NCI-H69 (cell line): ENCODE data around the gene ASB9.
A peak's percentile ranks its signal among the peaks of the same experiment; 100 is the strongest.
"Not testable (repeated sequence)": the region's sequence is repeated elsewhere in the genome, so short reads cannot be mapped to it uniquely, and the experiment has no call there.

Source experiments
- DNase-seq: peaks from one replicate; lab custom pipeline; 2025; lab: John Stamatoyannopoulos, UW

ASB9 gene

DNA sequence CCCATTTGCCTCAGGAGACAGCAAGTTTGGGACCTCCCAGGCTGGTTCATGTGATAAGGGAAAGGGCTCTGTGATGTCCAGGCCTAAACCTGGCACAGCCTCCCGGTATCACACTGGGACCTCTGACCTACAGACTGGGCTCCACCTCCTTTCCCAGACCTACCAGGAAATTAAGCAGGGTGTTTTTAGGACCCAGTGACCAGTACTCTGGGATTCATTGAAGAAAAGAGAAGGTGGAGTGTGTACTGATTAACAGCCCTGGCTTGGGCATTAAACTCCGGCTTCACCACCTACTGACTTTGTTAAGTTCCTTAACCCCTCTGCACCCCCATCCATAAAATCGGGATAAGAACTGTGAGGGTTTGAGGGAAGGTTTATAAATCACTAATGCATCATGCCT lies 28.6 kb downstream of the ASB9 start:
- DNase-seq, result no peak

GRCh38 chrX:15240414-15240813 lies 29.5 kb downstream of the ASB9 start:
- no peak for DNase-seq

- no peak for DNase-seq
Measured at GRCh38 chrX:15236146-15236545, 33.7 kb downstream of the ASB9 start.

- no peak for DNase-seq
Measured at GRCh38 chrX:15235001-15235400, 34.9 kb downstream of the ASB9 start.

DNA sequence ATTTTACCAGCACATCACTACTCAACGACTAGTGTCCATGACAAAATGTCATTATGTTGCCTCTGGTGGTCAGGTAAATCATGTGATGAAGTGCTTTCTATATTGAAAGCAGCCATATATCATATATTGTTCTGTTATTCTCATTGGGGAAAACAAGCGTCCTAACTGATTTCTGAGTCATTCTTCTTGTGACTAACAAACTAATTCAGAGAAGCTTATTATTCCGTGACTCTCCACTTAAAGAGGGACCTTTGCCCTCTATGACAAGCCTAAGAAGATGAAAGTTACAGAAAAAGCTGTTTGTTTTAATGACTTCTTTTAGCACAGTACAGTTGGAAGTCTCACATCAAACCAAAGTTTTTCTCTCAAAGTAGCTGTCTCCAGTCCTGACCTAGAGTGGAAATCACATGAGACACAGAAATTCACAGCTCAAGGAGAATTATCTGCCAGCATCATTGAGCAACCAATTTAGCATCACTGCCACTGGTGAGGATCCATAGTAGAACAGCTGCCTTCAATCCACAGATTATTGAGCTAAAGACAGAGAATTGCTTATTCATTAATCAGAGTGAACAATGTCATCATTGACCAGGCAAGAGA lies 36.4 kb downstream of the ASB9 start:
- DNase-seq, result no peak

DNA sequence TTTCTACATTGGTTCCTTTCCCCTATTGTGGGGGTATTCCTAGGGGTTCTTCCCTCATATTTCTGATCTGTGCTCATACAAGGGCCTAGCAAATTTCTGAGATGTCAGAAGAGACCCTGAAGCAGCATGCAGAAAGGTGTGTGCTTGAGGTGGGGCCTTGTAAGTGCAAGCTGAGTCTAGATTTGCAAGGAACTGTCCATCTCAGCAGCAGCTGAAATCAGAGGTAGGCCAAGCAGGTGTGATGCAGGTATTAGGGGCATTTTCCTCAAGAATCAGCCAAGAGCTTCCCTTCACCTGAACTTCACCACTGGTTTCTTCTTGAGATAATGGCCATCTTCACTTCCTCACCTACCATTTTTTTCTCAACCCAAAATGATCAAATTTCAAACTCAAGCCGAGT lies 45.1 kb downstream of the ASB9 start:
- DNase-seq, result no peak

GRCh38 chrX:15221321-15221720 lies 48.6 kb downstream of the ASB9 start:
- no peak for DNase-seq

- DNase-seq, result no peak
Measured at GRCh38 chrX:15217161-15217560, 52.7 kb downstream of the ASB9 start.

DNA sequence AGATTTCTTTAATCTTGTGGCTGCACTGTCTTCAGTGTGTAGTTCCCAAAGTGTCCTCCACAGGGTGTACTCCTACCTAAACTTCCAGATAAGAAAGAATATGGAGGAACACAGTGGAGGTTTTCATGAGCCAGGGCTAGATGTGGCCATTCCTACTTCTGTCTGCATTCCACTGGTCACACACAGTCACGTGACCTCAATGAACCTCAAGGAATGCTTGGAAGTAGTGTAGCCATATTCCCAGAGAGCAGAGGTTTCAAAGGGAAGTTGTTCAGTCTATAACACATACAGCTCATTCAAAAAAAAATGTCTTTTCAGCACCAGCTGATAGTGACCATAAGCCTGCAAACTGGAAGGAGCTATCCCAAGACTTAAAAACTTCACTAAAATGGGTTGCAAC lies 53.6 kb downstream of the ASB9 start:
- DNase-seq, result no peak

DNA sequence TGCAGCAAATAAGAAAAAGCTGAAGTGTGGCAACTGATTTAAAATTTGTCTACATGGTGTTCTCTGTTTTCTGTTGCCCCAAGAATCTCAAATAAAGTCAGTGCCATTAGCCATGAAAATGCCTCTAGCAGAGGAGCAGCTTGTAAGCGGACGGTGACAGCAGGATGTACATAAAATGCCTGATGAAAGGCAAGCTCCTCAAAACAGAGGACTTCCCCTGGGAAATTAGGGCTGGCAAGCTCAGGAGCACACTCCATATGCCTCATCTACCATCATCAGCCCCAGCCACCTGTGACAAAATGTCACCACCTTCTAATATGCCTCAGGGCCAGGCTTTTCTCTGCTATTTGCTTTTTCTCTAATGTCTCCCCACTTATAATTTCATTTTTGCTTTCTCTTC lies 54.5 kb downstream of the ASB9 start:
- peak; percentile 77 for DNase-seq

- no peak for DNase-seq
Measured at GRCh38 chrX:15214588-15214987, 55.3 kb downstream of the ASB9 start.

DNA sequence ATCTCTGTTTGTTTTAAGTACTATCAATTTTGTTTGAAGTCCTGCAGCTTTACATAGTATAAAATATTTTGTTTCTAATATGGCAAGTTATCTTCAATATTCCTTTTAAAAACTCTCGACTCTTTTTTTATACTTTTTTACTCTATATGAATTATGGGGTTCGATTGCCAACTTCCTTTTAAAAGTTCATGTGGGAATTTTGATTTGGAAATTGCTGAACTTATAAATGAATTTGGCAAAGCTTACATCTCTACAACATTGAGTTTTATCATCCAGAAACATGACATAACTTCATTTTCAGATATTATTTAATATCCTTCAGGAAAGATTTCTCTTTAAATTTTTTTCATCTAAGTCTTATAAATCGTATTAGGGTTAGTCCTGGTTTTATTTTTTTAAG lies 60.8 kb downstream of the ASB9 start:
- DNase-seq, result no peak

DNA sequence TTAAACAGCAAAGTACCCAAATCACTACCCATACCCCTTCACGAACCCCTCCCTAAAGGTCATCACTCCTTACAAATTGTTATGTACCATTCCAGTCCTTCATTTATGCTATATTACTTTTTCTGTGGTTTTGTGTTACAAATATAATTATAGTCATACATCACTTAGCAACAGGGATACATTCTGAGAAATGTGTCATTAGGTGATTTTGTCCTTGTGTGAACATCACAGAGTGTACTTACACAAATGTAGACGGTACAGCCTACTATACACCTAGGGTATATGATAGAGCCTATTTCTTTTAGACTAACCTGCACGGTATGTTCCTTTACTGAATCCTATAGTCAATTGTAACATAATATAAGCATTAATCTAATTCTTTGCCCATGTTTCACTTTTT lies 61.9 kb downstream of the ASB9 start:
- peak; percentile 37 for DNase-seq

DNA sequence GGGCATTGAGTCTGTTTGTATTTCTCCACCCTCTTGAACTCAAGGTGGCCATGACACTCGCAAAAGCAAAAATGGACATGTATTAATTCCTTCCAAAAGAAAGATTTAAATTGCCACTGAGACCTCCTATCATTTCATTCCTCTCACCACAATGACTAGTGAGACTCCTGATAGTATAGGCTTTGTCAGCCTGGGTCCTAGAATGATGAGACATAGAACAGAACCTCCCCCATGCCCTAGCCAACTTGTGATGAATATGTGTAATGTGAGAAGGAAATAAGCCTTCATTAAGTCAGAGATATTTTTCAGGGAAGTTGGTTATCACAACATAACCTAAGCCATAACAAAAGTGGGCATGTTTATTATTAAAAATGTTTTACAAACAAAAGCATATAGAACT lies 62.5 kb downstream of the ASB9 start:
- DNase-seq, result peak; percentile 1

DNA sequence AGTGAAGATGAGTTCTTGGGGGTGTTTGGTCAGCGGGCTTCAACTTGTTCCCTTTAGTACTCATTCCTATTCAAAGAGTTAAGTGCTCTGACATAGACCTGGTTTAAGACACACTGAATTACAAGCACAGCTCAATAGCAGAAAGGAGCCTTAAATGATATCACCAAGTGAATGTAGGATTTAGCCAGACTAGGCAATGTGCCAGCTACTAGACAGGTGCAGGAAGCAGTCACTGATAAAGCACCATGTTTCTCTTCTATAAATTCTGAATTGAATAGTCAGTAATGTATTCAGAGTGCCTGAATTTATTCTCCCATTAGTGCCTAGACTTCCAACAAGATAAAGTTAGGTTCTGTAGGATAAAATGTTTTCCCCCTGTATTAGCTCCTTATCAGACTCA lies 63.6 kb downstream of the ASB9 start:
- DNase-seq, result peak; percentile 53

GRCh38 chrX:15204130-15204751 lies 65.6 kb downstream of the ASB9 start:
- DNase-seq, result no peak

DNA sequence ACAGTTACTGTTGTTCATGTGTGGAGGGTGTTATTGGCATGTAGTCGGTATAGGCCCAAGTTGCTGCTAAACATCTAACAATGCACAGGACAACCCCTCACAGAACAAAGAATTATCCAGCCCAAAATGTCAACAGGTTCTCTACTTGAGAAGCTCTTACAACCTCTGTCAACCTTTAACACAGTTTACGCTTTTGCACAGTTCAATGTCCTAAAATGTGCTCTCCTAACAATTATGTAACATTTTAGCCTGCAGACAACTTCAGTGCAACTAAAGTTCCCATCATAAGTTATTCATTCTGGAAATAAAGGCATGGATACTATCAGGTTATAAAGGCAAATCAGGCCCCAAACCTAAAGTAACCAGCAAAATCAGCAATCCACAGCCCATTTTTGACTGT lies 66.2 kb downstream of the ASB9 start:
- no peak for DNase-seq

DNA sequence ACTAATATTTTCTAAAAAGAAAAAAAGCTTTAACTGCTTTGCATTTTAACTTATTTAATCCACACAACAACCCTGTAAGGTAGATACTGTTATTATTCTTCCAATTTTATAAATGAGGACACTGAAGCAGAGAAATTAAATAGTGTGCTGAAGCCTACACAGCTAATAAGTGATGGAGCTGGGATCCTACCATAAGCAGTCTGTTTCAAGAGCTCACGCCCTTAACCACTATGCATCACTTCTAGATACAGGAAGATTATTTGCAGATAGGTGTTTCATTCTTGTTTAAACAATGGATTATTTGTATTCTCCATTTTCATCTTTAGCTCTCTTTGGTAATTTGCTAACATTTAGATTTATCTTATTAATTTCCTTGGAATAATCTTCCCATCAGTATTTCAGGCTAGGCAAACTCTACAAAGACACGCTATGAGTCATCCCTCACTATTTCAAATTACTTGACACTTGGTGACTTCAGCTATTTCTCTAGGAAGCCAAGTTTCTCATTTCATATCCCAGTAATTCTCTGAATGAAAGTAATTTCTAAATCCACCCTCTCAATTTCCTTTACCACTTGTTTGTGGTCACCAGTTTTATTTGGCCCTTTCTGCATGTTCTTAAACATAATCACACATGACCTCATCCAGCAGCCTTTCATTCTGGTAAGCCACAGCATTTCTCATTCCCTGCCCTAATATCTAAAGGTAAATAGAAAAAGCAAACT lies 67.3 kb downstream of the ASB9 start:
- DNase-seq, result no peak

DNA sequence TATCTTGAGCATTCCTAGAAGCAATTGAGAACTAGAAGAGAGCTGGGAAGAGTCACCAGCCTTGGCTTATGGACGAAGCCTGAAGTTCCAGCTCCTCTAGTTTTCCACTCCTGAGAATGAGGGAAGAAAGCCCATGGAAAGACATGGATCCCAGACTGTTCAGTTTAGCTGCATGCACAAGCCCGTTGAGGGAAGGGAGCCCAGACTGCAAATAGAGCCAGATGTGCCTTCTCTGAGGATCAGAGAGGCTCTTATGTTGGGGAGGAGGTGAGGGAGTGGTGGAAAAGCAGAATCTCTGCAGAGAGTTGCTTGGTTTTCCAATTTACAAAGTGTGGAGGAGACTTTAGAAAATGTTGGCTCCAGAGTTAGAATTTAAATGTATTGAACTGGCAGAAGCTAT lies 69.0 kb downstream of the ASB9 start:
- DNase-seq, result no peak

DNA sequence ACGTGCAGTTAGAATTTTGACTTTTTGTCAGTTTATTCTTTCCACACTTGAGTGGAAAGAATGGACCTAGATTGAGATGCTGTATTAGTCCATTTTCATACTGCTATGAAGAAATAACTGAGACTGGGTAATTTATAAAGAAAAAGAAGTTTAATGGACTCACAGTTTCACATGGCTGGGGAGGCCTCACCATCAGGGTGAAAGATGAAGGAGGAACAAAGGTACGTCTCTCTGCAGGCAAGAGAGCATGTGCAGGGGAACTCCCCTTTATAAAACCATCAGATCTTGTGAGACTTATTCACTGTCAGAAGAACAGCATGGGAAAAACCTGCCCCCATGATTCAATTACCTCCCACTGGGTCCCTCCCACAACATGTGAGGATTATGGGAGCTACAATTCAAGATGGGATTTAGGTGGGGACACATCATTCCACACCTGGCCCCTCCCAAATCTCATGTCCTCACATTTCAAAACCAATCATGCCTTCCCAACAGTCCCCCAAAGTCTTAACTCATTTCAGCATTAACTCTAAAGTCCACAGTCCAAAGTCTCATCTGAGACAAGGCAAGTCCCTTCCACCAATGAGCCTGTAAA lies 71.2 kb downstream of the ASB9 start:
- DNase-seq, result not testable (repeated sequence)

DNA sequence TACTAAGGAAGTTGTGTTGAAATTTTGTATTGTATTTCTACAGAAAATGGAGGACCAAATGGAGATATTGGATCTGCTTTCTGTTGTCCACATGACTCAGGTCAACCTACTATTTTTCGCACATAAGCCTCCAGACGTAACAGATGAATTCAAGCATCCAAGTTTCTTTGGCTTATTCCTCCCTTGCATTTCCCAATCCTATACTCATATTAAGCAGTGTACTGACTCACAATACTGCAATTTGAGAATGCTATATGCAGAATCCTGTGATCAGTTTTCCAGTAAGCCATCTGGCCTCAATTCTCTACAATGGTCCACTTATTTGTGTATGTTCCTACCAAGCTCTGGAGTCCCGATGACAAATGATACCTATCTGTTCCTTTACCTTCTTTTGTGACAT lies 75.7 kb downstream of the ASB9 start:
- DNase-seq, result no peak
